Measurements from ENCODE around the gene ING2.
A peak's percentile ranks its signal among the peaks of the same experiment; 100 is the strongest.

The ING2 gene

GRCh38 chr4:183503497-183504063 is 1.3 kb upstream of the ING2 start:
- DNase-seq (ENCODE audit: low read depth): no peak
- peak overlapping the region; percentile 86 for H3K4me3 ChIP-seq (ENCODE audit: low read depth, low read length)
- no peak for TF ChIP-seq CTCF (IDR thresholded peaks at IDR 0.05; ENCODE audit: control insufficient read depth, extremely low read depth, insufficient read depth)

- peak; percentile 55 for TF ChIP-seq CTCF (IDR thresholded peaks at IDR 0.05; ENCODE audit: control insufficient read depth, extremely low read depth, insufficient read depth)
- H3K4me3 ChIP-seq (ENCODE audit: low read depth, low read length): peak overlapping the region; percentile 86
- peak; percentile 85 for DNase-seq (ENCODE audit: low read depth)
Measured at GRCh38 chr4:183504064-183504929, 561 bp upstream of the ING2 start.

DNA sequence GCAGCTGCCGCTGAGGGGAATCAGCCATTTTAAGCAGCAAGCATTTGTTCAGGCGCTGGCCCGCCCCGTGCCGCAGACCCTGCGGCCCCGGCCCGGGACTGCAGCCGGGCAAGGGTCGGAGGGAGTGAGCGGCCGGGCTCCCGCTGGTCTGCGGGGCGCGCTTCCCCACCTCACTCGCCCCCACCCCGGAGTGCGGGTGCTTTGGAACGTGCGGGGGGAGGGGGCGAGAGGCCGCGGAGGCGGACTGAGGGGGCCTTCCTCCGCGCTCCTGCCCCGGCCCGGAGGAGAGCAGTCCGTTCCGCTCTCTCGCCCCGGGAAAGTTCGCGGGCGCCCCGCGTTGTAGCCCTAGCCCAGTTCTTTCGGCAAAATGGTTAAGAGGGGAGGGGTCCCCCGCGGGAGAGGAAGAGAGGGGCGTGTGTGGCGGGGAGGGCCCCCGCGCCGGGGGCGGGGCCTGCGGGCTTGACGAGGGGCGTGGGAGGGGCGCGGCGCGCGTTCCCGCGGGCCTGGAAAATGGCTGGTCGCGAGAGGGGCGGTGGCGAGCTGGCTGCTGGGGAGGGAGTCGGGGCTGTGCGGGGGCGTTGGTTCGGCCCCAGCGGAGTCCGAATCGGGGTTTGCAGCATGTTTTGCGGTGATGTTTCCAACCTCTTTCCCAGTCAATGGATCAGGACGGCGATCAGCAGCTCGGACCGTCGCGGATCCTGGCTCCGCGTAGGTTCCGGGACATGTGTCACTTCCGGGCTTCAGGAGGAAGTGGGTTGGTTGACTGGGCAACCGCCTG is 942 bp downstream of the ING2 start:
- H3K4me3 ChIP-seq (ENCODE audit: low read depth, low read length): peak overlapping the region; percentile 86
- DNase-seq (ENCODE audit: low read depth): peak; percentile 50
- TF ChIP-seq CTCF (IDR thresholded peaks at IDR 0.05; ENCODE audit: control insufficient read depth, extremely low read depth, insufficient read depth): no peak

- no peak for TF ChIP-seq CTCF (IDR thresholded peaks at IDR 0.05; ENCODE audit: control insufficient read depth, extremely low read depth, insufficient read depth)
- H3K4me3 ChIP-seq (ENCODE audit: low read depth, low read length): peak overlapping the region; percentile 86
- DNase-seq (ENCODE audit: low read depth): no peak
Measured at GRCh38 chr4:183506389-183506735, 1.5 kb downstream of the ING2 start.

DNA sequence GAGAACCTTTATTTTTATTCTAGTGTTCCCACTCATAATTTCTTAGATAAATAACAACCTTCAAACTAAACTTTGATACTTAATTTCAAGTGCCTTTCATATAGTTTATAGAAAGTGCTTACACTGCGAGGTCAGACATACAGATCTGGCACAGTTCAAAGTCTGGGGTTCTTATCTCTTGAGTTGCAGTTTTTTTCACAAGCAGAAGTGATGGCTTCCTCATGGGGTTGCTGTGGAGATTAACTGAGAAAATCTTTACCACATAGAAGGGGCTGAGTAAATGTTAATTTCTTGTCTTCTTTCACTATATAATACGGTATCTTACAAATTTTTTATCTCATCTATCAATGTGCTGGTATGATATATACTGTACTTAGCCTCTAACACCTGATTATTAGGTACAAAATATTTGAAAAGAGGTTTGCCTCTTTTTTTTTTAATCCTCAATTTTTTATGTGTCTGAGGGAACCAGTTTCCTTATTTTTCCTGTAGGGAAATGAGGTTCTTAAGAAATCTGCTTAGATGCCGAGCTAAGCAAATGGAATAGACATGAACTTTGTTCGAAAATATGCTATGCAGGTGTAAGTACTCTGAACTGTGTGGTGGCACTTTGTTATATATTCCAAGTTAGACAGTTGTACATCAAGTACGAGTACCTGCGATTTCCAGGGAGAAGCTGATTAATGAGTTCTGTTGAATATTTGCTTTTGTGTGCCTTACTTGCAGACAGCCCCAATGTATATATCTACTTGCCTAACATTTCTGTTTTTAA is 3.3 kb downstream of the ING2 start:
- H3K4me3 ChIP-seq (ENCODE audit: low read depth, low read length): no peak overlapping the region
- no peak for DNase-seq (ENCODE audit: low read depth)
- no peak for TF ChIP-seq CTCF (IDR thresholded peaks at IDR 0.05; ENCODE audit: control insufficient read depth, extremely low read depth, insufficient read depth)

- H3K4me3 ChIP-seq (ENCODE audit: low read depth, low read length): no peak overlapping the region
- DNase-seq (ENCODE audit: low read depth): no peak
- TF ChIP-seq CTCF (IDR thresholded peaks at IDR 0.05; ENCODE audit: control insufficient read depth, extremely low read depth, insufficient read depth): no peak
Measured at GRCh38 chr4:183508697-183509335, 4.0 kb downstream of the ING2 start.

Measured in LNCaP clone FGC (cell line).